ENCODE measurements around the gene WNT16.

The WNT16 gene

GRCh38 chr7:121342631-121343030, 13.8 kb downstream of the WNT16 start:
- no peak for DNase-seq (ENCODE audit: low read depth in 2 of 3, low spot score in 1 of 3)

GRCh38 chr7:121343302-121343701, 14.5 kb downstream of the WNT16 start:
- DNase-seq (ENCODE audit: low read depth in 2 of 3, low spot score in 1 of 3) = no peak

DNA sequence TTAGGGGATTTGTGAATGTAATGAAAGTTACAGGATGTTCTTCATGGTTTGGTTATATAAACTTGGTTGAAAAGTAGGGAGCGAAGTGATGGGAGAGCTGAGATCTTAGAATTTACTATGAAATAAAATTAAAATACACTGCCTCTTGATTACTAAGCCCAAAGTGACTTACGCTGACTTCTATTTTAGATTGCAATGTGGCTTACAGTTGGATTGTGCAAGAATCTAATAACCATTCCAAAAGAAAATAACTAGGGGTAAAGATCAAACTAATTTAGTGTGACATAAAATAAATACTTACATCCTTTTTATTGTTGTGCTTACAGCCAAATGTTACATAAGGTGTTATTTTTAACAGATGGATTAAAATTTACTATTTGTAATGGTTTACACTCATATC, 15.3 kb downstream of the WNT16 start:
- no peak for DNase-seq (ENCODE audit: low read depth in 2 of 3, low spot score in 1 of 3)

- DNase-seq (ENCODE audit: low read depth in 2 of 3, low spot score in 1 of 3) = no peak
Observed at GRCh38 chr7:121344497-121344896, 15.7 kb downstream of the WNT16 start.

- DNase-seq (ENCODE audit: low read depth in 2 of 3, low spot score in 1 of 3) = no peak
Observed at GRCh38 chr7:121351682-121352081, 22.9 kb downstream of the WNT16 start.

GRCh38 chr7:121352323-121352722, 23.5 kb downstream of the WNT16 start:
- no peak for DNase-seq (ENCODE audit: low read depth in 2 of 3, low spot score in 1 of 3)

DNA sequence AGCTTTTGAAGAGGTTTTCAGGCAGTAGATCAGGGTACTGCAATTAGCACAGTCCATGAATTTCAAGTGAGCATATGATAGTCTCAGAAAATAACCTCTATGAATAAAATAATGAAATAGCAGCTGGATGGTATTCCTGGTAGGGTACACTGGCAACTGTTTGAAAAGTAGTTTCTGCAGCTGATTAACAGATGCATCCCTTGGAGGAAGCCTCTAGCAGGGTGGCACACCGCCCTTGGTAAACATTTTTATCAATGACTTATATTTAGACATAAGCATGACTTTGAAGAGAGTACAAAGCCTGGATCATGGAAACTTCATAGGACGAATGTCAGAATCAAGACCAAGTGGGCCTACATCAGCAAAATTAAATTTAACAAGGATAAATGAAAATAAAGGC, 26.8 kb downstream of the WNT16 start:
- no peak for DNase-seq (ENCODE audit: low read depth in 2 of 3, low spot score in 1 of 3)

GRCh38 chr7:121360564-121360963, 31.8 kb downstream of the WNT16 start:
- no peak for DNase-seq (ENCODE audit: low read depth in 2 of 3, low spot score in 1 of 3)

DNA sequence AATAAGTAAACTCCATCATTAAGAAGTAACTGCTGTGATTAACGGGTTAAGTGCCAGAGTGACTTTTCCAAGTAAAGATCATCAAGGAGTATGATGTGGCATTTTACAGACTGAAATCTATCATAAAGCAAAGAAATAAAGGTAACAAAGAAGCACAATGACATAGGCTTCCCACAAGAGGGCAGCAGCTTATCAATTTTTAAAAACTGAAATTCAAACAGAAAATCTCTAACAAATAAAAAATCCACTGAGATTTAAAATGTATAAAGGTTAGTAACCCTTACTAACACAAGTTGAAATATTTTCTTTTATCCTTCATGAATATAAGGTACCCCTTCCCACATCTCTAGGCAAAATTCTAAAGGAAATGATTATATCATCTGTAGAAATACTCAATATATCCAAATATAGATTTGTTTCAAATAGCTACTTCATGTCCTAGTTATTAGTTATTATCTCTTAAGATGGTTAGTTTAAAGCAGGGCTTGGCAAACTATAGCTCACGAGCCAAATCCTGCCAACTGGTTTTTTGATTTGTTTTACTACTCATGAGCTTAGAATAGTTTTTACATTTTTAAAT, 38.1 kb downstream of the WNT16 start:
- DNase-seq (ENCODE audit: low read depth in 2 of 3, low spot score in 1 of 3) = peak in 1 of 3 donors; percentile 41

DNA sequence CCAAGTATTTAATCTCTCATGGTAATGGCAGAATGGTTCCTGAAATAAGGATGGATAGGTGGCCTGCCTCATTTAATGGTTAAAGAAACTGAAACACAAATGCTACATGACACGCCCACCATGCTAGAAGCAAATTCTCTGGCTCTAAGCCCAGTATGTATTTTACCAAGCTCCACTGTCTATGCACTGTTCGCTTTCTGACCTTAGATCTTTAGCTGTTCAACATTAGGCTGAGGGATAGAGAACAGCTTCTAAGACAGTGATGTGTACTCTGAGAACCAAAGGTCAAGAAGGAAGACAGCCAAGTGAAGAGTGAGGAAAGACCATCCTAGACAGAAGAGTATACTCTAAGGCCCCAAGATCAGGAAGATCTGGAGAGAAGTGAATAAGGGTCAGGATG, 40.7 kb downstream of the WNT16 start:
- no peak for DNase-seq (ENCODE audit: low read depth in 2 of 3, low spot score in 1 of 3)

- no peak for DNase-seq (ENCODE audit: low read depth in 2 of 3, low spot score in 1 of 3)
Observed at GRCh38 chr7:121371367-121371766, 42.6 kb downstream of the WNT16 start.

GRCh38 chr7:121371883-121372282, 43.1 kb downstream of the WNT16 start:
- DNase-seq (ENCODE audit: low read depth in 2 of 3, low spot score in 1 of 3) = no peak

GRCh38 chr7:121372376-121373010, 43.7 kb downstream of the WNT16 start:
- no peak for DNase-seq (ENCODE audit: low read depth in 2 of 3, low spot score in 1 of 3)

DNA sequence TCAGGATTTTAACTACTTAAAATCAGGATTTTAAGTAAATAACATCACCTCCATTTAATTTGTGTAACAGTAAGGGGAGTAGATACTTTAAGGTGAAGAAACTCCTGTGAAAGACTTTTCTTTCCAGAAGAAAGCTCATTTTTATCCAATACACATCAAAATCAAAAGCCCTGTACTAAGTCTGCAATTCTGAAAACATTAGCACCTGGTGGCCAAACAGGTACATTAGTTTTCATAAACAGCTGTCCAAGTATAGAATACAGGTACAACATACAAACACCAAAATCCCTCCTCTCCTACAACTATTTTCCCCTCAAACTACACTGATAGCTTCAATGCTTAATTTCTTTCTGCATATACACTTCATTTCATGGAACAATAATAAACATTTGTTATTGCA, 44.4 kb downstream of the WNT16 start:
- no peak for DNase-seq (ENCODE audit: low read depth in 2 of 3, low spot score in 1 of 3)

- DNase-seq (ENCODE audit: low read depth in 2 of 3, low spot score in 1 of 3) = no peak
Observed at GRCh38 chr7:121376979-121377378, 48.2 kb downstream of the WNT16 start.

DNA sequence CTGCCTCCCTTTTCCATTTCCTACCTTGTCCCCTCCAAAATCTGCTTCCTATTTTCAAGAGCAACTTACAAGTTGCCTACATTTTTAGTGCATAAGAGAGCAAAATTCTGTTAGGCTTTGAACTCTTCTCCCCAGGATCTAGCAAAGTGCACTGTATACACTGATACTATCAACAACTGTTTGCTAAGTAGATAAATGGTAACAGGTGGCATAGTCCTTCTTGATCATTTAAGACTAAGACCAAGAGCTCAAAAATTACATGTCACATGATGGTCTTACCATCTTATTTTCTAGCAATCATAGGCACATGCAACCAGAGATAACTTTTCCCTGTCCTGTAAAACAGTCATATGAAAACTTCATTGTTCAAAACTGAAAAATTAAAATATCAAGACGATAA, 51.1 kb downstream of the WNT16 start:
- DNase-seq (ENCODE audit: low read depth in 2 of 3, low spot score in 1 of 3) = no peak

DNA sequence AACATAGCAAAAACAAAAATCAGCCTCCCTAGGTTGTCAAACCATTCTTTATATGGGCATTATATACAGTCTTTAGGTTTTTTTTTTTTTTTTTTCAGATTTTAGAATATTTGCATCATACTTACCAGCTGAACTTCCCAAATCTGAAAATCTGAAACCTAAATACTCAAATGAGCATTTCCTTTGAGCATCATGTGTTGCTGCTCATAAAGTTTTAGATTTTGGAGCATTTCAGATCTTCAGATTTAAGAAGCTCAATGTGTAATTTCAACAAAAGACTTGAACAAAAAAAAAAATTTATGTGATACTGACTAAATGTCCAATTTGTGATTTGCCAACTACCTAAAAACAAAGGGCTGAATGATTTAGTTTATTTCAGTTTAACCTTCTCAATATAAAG, 53.7 kb downstream of the WNT16 start:
- DNase-seq (ENCODE audit: low read depth in 2 of 3, low spot score in 1 of 3) = no peak

GRCh38 chr7:121383235-121383910, 54.6 kb downstream of the WNT16 start:
- DNase-seq (ENCODE audit: low read depth in 2 of 3, low spot score in 1 of 3) = no peak

GRCh38 chr7:121384265-121384664, 55.5 kb downstream of the WNT16 start:
- no peak for DNase-seq (ENCODE audit: low read depth in 2 of 3, low spot score in 1 of 3)

DNA sequence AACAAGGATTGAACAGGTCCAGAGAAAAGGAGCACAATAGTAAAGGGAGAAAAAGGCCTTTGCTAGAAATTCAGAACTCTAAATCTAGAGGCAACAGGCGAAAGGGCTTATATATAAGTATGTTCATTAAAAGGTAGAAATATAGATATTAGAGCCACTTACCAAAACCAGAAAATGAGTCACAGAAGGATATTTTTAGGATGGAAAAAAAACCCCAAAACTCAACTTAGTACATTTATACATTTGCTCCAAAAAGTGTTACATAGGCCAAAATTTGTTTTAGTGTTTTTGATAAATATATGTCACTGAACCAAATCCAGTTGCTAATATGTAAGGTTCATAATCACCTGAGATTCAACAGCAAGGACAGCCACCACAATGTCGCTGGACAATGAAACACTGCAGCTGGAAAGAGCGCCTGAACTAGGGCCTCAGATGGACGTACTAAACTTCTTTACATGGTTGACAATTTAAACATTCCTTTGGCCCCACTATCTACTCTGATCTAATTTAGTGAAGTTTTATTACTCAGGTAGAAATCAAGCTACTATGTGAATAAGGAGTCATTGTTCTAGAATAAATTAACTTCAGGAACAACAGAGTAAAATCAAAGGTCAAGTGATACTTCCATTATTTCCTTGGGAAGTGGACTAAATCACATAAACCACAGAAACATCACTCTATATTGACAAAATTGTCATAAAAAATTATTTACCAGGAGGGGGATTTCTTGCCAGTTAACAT, 56.4 kb downstream of the WNT16 start:
- DNase-seq (ENCODE audit: low read depth in 2 of 3, low spot score in 1 of 3) = no peak

DNA sequence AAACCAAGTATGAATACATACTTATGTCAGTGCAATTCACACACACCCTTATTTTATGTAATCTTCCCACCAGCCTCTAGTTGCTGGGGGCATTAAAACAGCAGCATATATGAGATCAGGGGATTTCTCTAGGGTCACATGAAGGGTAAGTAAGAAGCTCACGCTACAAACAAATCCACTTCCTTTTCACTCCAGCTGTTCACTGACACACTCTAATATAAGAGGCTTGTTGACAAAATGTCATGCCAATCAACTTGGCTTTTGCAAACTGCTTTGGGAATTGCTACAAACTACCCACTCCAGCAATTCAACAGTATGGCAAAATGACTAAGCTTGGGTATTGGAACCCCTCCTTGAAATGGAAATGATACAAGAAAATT, 57.0 kb downstream of the WNT16 start:
- DNase-seq (ENCODE audit: low read depth in 2 of 3, low spot score in 1 of 3) = no peak

GRCh38 chr7:121388950-121389349, 60.1 kb downstream of the WNT16 start:
- DNase-seq (ENCODE audit: low read depth in 2 of 3, low spot score in 1 of 3) = no peak

Data from stimulated activated CD4-positive, alpha-beta T cell treated with anti-CD3 and anti-CD28 coated beads, Interleukin-12 subunit alpha, Interleukin-12 subunit beta, amount 100 ng/mL, for 48 hours (primary cell).